ENCODE data around the gene GATM.

DNA sequence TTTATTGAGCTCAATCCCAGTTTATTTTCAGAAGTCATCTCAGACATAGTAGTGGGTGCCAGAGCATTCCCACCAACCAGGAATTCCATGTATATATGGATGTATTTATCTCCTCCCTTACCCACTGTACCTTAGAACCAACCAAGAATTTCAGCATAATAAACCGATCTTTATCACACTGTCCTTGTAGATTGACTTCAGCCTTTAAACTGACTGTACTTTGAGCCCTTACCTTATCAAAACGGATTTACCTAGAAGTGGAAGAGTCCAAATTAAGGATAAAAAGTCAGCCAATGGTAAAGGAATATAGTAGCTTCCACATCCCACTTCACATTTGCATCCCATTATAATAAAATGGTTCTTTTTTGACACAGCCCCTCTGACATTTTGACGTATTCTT lies 37.9 kb downstream of the GATM start:
- TF ChIP-seq, protein P1, sequence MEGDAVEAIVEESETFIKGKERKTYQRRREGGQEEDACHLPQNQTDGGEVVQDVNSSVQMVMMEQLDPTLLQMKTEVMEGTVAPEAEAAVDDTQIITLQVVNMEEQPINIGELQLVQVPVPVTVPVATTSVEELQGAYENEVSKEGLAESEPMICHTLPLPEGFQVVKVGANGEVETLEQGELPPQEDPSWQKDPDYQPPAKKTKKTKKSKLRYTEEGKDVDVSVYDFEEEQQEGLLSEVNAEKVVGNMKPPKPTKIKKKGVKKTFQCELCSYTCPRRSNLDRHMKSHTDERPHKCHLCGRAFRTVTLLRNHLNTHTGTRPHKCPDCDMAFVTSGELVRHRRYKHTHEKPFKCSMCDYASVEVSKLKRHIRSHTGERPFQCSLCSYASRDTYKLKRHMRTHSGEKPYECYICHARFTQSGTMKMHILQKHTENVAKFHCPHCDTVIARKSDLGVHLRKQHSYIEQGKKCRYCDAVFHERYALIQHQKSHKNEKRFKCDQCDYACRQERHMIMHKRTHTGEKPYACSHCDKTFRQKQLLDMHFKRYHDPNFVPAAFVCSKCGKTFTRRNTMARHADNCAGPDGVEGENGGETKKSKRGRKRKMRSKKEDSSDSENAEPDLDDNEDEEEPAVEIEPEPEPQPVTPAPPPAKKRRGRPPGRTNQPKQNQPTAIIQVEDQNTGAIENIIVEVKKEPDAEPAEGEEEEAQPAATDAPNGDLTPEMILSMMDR (conservative IDR thresholded peaks at IDR 0.05 in 1 of 2, IDR thresholded peaks at IDR 0.05 in 1 of 2; ENCODE audit: extremely low read depth in 1 of 2, insufficient read depth in 1 of 2, low read depth in 1 of 2, low read length in 2 of 2): no peak
- TF ChIP-seq EZH2 (IDR thresholded peaks at IDR 0.05; ENCODE audit: borderline replicate concordance, low read length): no peak

Data from mammary epithelial cell (primary cell).